HL-60/S4 (cell line): Measurements from ENCODE around the gene EGFR.

Experiments used
- in situ Hi-C: fragments of 300-500 bp; cut with MboI; formaldehyde crosslinking; loops from 2 replicates; pipeline ENCODE4 v1.14.3; 2022; ENCODE audit warnings: low sequenced_read_pairs

EGFR gene

GRCh38 chr7:55080000-55080623 is 61.3 kb downstream of the EGFR start:
- in situ Hi-C loops, result no loop called here

GRCh38 chr7:55081068-55081467 is 62.3 kb downstream of the EGFR start:
- in situ Hi-C loops, result no loop called here

- in situ Hi-C loops, result no loop called here
Measured at GRCh38 chr7:55081472-55082227, 62.8 kb downstream of the EGFR start.

- in situ Hi-C loops, result no loop called here
Measured at GRCh38 chr7:55082228-55082603, 63.4 kb downstream of the EGFR start.

GRCh38 chr7:55083206-55083605 is 64.4 kb downstream of the EGFR start:
- in situ Hi-C loops, result no loop called here

- in situ Hi-C loops, result no loop called here
Measured at GRCh38 chr7:55084307-55084706, 65.5 kb downstream of the EGFR start.

GRCh38 chr7:55085511-55086412 is 66.9 kb downstream of the EGFR start:
- in situ Hi-C loops, result no loop called here

GRCh38 chr7:55086413-55087201 is 67.8 kb downstream of the EGFR start:
- in situ Hi-C loops, result no loop called here

GRCh38 chr7:55087521-55087961 is 68.7 kb downstream of the EGFR start:
- in situ Hi-C loops, result no loop called here

- in situ Hi-C loops, result no loop called here
Measured at GRCh38 chr7:55088107-55088506, 69.3 kb downstream of the EGFR start.

- in situ Hi-C loops, result no loop called here
Measured at GRCh38 chr7:55088620-55089019, 69.8 kb downstream of the EGFR start.

- in situ Hi-C loops, result no loop called here
Measured at GRCh38 chr7:55092186-55092974, 73.6 kb downstream of the EGFR start.

GRCh38 chr7:55092975-55093373 is 74.2 kb downstream of the EGFR start:
- in situ Hi-C loops, result no loop called here

GRCh38 chr7:55093674-55094073 is 74.9 kb downstream of the EGFR start:
- in situ Hi-C loops, result no loop called here

GRCh38 chr7:55094092-55094690 is 75.4 kb downstream of the EGFR start:
- in situ Hi-C loops, result no loop called here

- in situ Hi-C loops, result no loop called here
Measured at GRCh38 chr7:55095672-55096071, 76.9 kb downstream of the EGFR start.

- in situ Hi-C loops, result no loop called here
Measured at GRCh38 chr7:55096323-55096722, 77.5 kb downstream of the EGFR start.

- in situ Hi-C loops, result no loop called here
Measured at GRCh38 chr7:55097100-55097499, 78.3 kb downstream of the EGFR start.

- in situ Hi-C loops, result no loop called here
Measured at GRCh38 chr7:55099066-55099820, 80.4 kb downstream of the EGFR start.
